SK-N-SH (cell line): Measurements from ENCODE around the gene LHPP. TPM values are rescaled to one million over a fixed set of nuclear protein-coding genes. Genes with fewer than 3 reads are reported as not detected.

ENCODE experiments used
- CTCF ChIA-PET: fragments of 300-600, 350-600 bp; formaldehyde crosslinking; extraction: SDS; loops from one replicate; lab custom pipeline; 2021; lab: Yijun Ruan, JAX
- POLR2A ChIA-PET: fragments of 350-600 bp; sonication (Branson Sonifier 250); formaldehyde crosslinking; extraction: SDS; loops from one replicate; lab custom pipeline; 2020; ENCODE audit warnings: antibody characterized with exemption, inconsistent platforms; lab: Yijun Ruan, JAX
- DNase-seq: peaks from one replicate; pipeline ENCODE4 v3.0.0; 2012
- H2AFZ ChIP-seq: fragments of 200-600 bp; sonication (generic); 2 replicates; pipeline ENCODE4 v1.8.1; 2016; ENCODE audit warnings: antibody characterized with exemption, mild to moderate bottlenecking, low read depth
- H3F3A ChIP-seq: fragments of 200-600 bp; sonication (generic); replicated peaks from 2 replicates; pipeline ENCODE3; 2016; ENCODE audit warnings: antibody characterized with exemption, mild to moderate bottlenecking; ENCODE audit not compliant: insufficient read depth
- H3K27ac ChIP-seq, 2 experiments: fragments of 200-500 bp in 1 of 2; fragments of 200-600 bp in 1 of 2; sonication (Bioruptor generic) in 1 of 2; sonication (generic), shearing (Covaris generic) in 1 of 2; 2 replicates each; pipeline versions ENCODE4 v1.5.1 to v1.6.1; 2014 to 2016; ENCODE audit warnings: low read depth in 2 of 2, inconsistent platforms in 1 of 2, low read length in 1 of 2, mild to moderate bottlenecking in 1 of 2, mixed read lengths in 1 of 2
- H3K27me3 ChIP-seq: fragments of 200-600 bp; sonication (generic), shearing (Covaris generic); 2 replicates; pipeline ENCODE4 v1.6.1; 2016; ENCODE audit warnings: mixed run types; ENCODE audit not compliant: insufficient read depth
- H3K36me3 ChIP-seq, 2 experiments: fragments of 200-500 bp in 1 of 2; fragments of 200-600 bp in 1 of 2; sonication (Bioruptor generic) in 1 of 2; sonication (generic) in 1 of 2; replicated peaks in 1 of 2; 2 replicates each; pipeline versions ENCODE3 to v1.5.1; 2014 to 2016; ENCODE audit warnings: low read length in 1 of 2, mild to moderate bottlenecking in 1 of 2; ENCODE audit not compliant: insufficient read depth in 2 of 2, control insufficient read depth in 1 of 2
- H3K4me1 ChIP-seq, 2 experiments: fragments of 200-500 bp in 1 of 2; fragments of 200-600 bp in 1 of 2; sonication (Bioruptor generic) in 1 of 2; sonication (generic), shearing (Covaris generic) in 1 of 2; 2 replicates each; pipeline versions ENCODE4 v1.5.1 to v1.6.1; 2014 to 2016; ENCODE audit warnings: low read depth in 1 of 2, low read length in 1 of 2, mixed run types in 1 of 2; ENCODE audit not compliant: insufficient read depth in 2 of 2, control insufficient read depth in 1 of 2
- H3K4me2 ChIP-seq: fragments of 200-600 bp; sonication (generic), shearing (Covaris generic); 2 replicates; pipeline ENCODE4 v1.6.1; 2017; ENCODE audit warnings: mixed run types
- H3K4me3 ChIP-seq, 2 experiments: fragments of 200-500 bp in 1 of 2; fragments of 200-600 bp in 1 of 2; sonication (Bioruptor generic) in 1 of 2; sonication (generic), shearing (Covaris generic) in 1 of 2; 2 replicates each; pipeline versions ENCODE4 v1.5.1 to v1.8.1; 2014 to 2016; ENCODE audit warnings: low read depth in 2 of 2, inconsistent platforms in 1 of 2, low read length in 1 of 2, mild to moderate bottlenecking in 1 of 2, mixed read lengths in 1 of 2, moderate library complexity in 1 of 2
- H3K79me2 ChIP-seq: fragments of 200-600 bp; sonication (generic); 2 replicates; pipeline ENCODE4 v1.8.1; 2017; ENCODE audit warnings: mild to moderate bottlenecking; ENCODE audit not compliant: insufficient read depth
- H3K9ac ChIP-seq: fragments of 200-600 bp; sonication (generic); 2 replicates; pipeline ENCODE4 v1.6.1; 2017; ENCODE audit warnings: mixed run types
- H3K9me2 ChIP-seq: fragments of 200-600 bp; sonication (generic); 2 replicates; pipeline ENCODE4 v1.6.1; 2017; ENCODE audit warnings: mixed run types
- H3K9me3 ChIP-seq: fragments of 200-600 bp; sonication (generic); 2 replicates; pipeline ENCODE4 v1.6.1; 2017; ENCODE audit warnings: mixed run types, mild to moderate bottlenecking, moderate library complexity
- H4K20me1 ChIP-seq: fragments of 200-600 bp; sonication (generic); 2 replicates; pipeline ENCODE4 v1.6.1; 2017; ENCODE audit warnings: mild to moderate bottlenecking, mixed run types; ENCODE audit not compliant: insufficient read depth
- NFIC ChIP-seq: IDR thresholded peaks from 2 replicates; pipeline ENCODE4 v1.4.0; 2012; ENCODE audit warnings: borderline replicate concordance
- RFX5 ChIP-seq: IDR thresholded peaks from 2 replicates; pipeline ENCODE4 v1.6.1; 2012; ENCODE audit warnings: mild to moderate bottlenecking, improper control_type of control experiment, low read length
- WGBS: methylation state at CpG from one replicate; pipeline ENCODE4 v1.1.6; 2017; ENCODE audit warnings: low lambda C conversion rate; 5-methylcytosine and 5-hydroxymethylcytosine counted together
- polyA plus RNA-seq, 3 experiments: library from polyadenylated mRNA; depleted of rRNA; stranded (reverse); fragments of >200 nt; gene quantifications; 2 replicates each; pipeline ENCODE4 v1.2.3, GENCODE V29; 2012
- TF ChIP-seq, protein P1 (sequence below): fragments of 200-600 bp; sonication (generic); IDR thresholded peaks from 2 replicates; pipeline ENCODE4 v1.6.1; 2017; ENCODE audit warnings: antibody characterized with exemption, mild to moderate bottlenecking, moderate library complexity
- TF ChIP-seq, protein P2 (sequence below): IDR thresholded peaks from 2 replicates; pipeline ENCODE4 v1.6.1; 2012; ENCODE audit warnings: mild to moderate bottlenecking, low read depth, low read length, moderate library complexity
- TF ChIP-seq, protein P3 (sequence below): IDR thresholded peaks from 2 replicates; pipeline ENCODE4 v1.4.0; 2012; ENCODE audit warnings: low read depth
- TF ChIP-seq, protein P4 (sequence below): IDR thresholded peaks from 2 replicates; pipeline ENCODE4 v1.4.0; 2012; ENCODE audit warnings: low read depth, borderline replicate concordance
- TF ChIP-seq, protein P5 (sequence below): IDR thresholded peaks from 2 replicates; pipeline ENCODE4 v1.4.0; 2012; ENCODE audit warnings: low read depth, borderline replicate concordance

The LHPP gene
- polyA plus RNA-seq, 1 of the 3 experiments (the other 2 are of a cell fraction), result 29.8 TPM

DNA sequence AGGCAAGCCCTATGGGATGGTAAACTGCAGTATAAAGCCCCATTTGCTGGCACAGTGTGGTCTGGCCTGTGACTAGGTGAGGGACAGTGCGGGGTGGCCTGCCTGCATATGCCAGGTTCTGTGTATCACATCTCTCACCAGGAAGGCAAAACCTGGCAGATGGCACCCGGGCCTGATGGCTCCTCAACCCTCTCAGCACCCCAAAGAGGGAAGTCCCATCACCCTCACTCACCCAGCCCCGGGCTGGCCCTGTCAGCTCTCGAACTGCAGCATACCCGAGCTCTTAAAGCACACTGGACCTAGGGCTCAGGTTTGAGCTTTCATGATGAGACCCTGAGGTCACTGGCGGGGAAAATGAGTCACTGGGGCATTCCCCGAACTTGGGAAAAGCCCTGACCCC, 130.5 kb downstream of the LHPP start (continued):
- TF ChIP-seq, protein P1, sequence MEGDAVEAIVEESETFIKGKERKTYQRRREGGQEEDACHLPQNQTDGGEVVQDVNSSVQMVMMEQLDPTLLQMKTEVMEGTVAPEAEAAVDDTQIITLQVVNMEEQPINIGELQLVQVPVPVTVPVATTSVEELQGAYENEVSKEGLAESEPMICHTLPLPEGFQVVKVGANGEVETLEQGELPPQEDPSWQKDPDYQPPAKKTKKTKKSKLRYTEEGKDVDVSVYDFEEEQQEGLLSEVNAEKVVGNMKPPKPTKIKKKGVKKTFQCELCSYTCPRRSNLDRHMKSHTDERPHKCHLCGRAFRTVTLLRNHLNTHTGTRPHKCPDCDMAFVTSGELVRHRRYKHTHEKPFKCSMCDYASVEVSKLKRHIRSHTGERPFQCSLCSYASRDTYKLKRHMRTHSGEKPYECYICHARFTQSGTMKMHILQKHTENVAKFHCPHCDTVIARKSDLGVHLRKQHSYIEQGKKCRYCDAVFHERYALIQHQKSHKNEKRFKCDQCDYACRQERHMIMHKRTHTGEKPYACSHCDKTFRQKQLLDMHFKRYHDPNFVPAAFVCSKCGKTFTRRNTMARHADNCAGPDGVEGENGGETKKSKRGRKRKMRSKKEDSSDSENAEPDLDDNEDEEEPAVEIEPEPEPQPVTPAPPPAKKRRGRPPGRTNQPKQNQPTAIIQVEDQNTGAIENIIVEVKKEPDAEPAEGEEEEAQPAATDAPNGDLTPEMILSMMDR, result no peak
- TF ChIP-seq, protein P2, sequence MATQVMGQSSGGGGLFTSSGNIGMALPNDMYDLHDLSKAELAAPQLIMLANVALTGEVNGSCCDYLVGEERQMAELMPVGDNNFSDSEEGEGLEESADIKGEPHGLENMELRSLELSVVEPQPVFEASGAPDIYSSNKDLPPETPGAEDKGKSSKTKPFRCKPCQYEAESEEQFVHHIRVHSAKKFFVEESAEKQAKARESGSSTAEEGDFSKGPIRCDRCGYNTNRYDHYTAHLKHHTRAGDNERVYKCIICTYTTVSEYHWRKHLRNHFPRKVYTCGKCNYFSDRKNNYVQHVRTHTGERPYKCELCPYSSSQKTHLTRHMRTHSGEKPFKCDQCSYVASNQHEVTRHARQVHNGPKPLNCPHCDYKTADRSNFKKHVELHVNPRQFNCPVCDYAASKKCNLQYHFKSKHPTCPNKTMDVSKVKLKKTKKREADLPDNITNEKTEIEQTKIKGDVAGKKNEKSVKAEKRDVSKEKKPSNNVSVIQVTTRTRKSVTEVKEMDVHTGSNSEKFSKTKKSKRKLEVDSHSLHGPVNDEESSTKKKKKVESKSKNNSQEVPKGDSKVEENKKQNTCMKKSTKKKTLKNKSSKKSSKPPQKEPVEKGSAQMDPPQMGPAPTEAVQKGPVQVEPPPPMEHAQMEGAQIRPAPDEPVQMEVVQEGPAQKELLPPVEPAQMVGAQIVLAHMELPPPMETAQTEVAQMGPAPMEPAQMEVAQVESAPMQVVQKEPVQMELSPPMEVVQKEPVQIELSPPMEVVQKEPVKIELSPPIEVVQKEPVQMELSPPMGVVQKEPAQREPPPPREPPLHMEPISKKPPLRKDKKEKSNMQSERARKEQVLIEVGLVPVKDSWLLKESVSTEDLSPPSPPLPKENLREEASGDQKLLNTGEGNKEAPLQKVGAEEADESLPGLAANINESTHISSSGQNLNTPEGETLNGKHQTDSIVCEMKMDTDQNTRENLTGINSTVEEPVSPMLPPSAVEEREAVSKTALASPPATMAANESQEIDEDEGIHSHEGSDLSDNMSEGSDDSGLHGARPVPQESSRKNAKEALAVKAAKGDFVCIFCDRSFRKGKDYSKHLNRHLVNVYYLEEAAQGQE, result no peak
- TF ChIP-seq RFX5, result no peak
- TF ChIP-seq, protein P3, sequence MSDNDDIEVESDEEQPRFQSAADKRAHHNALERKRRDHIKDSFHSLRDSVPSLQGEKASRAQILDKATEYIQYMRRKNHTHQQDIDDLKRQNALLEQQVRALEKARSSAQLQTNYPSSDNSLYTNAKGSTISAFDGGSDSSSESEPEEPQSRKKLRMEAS, result no peak
- TF ChIP-seq, protein P4, sequence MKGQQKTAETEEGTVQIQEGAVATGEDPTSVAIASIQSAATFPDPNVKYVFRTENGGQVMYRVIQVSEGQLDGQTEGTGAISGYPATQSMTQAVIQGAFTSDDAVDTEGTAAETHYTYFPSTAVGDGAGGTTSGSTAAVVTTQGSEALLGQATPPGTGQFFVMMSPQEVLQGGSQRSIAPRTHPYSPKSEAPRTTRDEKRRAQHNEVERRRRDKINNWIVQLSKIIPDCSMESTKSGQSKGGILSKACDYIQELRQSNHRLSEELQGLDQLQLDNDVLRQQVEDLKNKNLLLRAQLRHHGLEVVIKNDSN, result no peak

DNA sequence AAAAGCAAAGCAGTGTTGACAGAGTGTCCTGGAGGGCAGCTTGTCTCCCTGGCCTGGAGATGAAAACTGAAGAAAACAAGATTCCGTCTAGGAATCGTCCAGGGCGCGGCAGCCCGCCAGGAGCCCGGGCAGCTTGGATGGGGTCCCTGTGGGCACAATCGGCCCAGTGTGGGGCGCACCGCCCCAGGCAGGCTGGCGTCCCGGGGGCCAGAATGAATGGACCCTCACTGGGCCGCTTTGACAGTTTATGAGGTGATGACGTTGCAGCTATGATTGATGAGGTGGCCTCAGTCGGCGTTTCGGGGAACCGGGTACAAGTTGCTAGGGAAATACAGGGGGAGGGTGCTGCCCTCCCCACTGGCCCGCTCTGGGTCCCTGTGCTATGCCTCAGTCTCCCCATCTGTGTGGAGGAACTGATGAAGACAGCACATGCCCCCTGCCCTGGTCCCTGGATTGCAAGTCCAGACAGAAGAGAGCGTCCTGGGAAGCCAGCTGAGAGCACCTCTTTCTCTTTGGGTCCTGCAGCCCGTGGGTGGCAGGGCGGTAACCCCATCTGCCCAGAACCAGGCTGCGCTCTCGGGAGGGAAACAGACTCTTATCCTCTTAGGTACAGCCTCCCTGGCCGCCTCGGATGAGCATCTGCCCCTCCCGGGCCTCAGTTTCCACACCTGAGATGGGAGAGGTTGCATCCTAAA, 131.3 kb downstream of the LHPP start:
- DNase-seq, result no peak
- H4K20me1 ChIP-seq, result no peaks in the 10 kb centered on the region
- no peak overlapping the region for H3K27ac ChIP-seq
- ChIA-PET CTCF (interaction anchor here (0.6 to 0.8 kb wide), 2 partner anchors 67 to 147 kb away, joined by 3 read pairs; no protein-coding TSS in a partner anchor), POLR2A (no interaction called here)
- H3K79me2 ChIP-seq, result no peaks in the 10 kb centered on the region
- H3K36me3 ChIP-seq, result no peaks in the 10 kb centered on the region
- TF ChIP-seq, protein P5, sequence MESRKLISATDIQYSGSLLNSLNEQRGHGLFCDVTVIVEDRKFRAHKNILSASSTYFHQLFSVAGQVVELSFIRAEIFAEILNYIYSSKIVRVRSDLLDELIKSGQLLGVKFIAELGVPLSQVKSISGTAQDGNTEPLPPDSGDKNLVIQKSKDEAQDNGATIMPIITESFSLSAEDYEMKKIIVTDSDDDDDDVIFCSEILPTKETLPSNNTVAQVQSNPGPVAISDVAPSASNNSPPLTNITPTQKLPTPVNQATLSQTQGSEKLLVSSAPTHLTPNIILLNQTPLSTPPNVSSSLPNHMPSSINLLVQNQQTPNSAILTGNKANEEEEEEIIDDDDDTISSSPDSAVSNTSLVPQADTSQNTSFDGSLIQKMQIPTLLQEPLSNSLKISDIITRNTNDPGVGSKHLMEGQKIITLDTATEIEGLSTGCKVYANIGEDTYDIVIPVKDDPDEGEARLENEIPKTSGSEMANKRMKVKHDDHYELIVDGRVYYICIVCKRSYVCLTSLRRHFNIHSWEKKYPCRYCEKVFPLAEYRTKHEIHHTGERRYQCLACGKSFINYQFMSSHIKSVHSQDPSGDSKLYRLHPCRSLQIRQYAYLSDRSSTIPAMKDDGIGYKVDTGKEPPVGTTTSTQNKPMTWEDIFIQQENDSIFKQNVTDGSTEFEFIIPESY, result no peak
- no peak for TF ChIP-seq NFIC
- H3K9me2 ChIP-seq, result no peaks in the 10 kb centered on the region
- no peaks in the 10 kb centered on the region for H3K27me3 ChIP-seq
- H3K4me2 ChIP-seq, result no peak overlapping the region
- H3K4me1 ChIP-seq, result peaks cover 0 to 8% of the 10 kb centered on the region in 2 experiments; a peak in 1 of 4 replicates
- no peak overlapping the region for H3K4me3 ChIP-seq
- H3K9me3 ChIP-seq, result no peaks in the 10 kb centered on the region
- H3K9ac ChIP-seq, result no peak overlapping the region
- WGBS, result 67% methylated on average over 13 of the region's 26 CpGs
- H2AFZ ChIP-seq, result no peak overlapping the region
- no peaks in the 10 kb centered on the region for H3F3A ChIP-seq
